Activated CD8-positive, alpha-beta memory T cell treated with anti-CD3 and anti-CD28 coated beads for 1 hour (primary cell): ENCODE results near the gene TRIO.

Experiments used
- DNase-seq, 2 donors: peaks; one replicate each; pipeline ENCODE4 v3.0.0-alpha.2; 2020; ENCODE audit warnings: low read depth in 1 of 2; ENCODE audit errors: extremely low read depth in 1 of 2

Gene TRIO

GRCh38 chr5:14260637-14261036 lies 117.5 kb downstream of the TRIO start:
- no peak for DNase-seq

GRCh38 chr5:14261235-14261634 lies 118.1 kb downstream of the TRIO start:
- no peak for DNase-seq

DNA sequence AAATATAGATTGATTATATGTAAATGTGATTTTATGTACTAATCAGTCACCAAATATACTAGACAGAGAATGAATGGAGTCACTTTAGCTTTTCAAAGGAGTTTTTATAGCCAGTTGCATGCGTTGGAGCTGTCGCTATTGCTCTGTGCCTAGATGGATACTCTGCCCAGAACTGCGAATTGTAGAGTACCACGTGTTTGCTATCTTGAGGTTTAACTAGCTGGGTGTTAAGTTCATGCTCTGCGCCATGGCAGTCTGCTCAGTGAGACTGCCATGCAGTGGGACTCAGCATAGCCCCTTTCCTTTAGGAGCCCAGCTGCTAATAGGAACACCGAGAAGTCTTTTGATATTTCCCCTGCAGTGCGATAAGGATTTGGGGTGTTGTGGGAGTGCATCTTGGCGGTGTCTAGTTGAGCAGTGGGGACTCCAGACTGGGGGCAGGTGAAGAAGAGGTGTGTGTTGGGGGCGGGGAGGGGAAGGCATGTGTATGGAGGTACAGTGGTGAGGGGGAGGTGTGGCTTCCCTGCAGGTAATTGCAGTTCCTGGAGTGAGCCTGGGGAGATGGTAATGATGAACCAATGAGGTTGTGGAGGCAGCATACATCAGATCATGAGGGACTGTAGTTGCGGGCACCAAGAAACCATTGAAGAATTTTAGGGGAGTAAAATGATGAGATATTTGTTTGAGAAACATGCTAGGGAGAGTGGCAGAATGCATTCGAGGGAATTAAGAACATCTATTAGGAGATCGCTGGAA lies 118.9 kb downstream of the TRIO start:
- no peak for DNase-seq

DNA sequence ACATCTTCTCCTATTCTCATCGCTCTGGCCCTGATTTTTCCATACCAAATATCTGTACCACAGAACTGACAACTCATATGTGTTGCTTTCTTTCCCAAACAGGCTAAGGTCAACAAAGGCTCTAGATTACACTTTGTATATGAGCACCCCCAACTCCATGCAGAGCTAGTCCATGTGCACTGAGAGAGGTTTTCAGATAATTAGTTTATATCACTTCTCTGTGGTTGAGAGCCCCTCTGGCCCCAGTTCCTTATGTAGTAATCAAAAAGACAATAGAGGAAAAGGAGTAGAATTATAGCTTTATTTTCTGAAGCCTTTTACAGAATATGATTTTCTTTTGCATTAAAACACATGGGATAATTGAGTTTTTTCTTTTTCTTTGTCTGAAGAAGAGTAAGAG lies 120.0 kb downstream of the TRIO start:
- no peak for DNase-seq

DNA sequence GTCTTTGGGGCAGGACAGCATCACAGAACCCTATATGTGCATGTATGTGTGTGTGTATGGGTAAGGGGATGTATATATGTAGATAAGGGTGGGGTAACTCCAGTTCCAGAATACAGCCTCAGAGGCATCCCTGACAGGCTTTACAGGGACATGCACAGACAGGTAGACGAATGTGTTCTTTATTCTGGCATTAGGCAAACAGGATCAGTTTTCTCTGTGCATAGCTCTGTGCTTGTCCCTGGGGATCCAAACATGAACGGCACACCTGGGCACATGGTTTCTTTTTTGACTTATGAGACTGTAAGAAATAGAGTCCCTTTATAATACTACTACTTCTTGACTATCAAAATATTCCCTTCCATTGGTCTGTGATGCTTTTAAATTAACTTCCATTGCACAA lies 120.6 kb downstream of the TRIO start:
- no peak for DNase-seq

DNA sequence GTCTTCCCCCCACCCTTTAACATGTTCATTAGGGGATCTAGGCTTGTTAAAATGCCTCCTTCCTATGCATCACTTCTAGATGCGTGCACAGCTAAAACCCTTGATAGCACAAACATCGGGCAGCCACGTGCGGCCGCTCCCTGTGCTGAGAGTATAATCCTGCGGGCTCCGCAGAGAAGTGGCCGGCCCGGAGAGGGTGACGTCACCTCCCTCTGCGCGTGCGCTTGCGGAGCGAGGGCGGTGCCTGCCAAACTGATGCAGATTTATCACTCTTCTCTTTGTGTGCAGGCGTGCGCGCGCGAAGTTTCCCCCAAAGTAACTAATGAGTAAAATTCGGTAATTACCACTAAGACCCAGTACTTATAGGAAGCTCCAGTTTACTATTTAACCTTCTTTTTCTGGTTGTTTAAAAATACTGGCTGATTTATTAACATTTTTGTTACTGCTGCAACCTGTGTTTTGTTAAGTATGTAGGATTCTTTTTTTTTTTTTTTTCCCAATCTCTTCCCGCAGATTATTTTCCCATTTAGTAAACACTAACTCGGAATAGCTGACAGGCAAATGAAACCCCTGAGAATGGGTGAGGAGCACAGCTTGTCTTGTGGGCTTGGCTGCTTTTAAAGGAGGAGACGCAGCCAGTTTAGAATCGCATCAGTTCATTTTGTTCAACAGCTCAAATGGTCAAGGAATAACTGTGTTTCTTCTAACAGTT lies 121.6 kb downstream of the TRIO start:
- peak; percentile 40 to 48 for DNase-seq

GRCh38 chr5:14265570-14265969 lies 122.4 kb downstream of the TRIO start:
- no peak for DNase-seq

DNA sequence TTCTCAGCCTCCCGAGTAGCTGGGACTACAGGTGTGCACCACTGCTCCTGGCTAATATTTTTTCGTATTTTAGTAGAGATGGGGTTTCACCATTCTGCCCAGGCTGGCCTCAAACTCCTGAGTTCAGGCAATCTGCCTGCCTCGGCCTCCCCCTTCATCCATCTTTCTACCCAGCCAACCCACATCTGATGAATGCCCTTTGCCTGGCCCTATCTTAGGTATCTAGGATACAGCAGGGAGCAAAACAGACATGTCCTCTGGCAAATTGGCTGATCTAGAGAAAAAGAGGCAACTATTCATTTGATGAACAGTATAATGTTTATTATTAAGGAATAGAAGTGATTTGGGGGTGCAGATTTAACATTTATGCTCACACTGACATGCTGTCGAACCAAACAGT lies 123.0 kb downstream of the TRIO start:
- DNase-seq, result no peak

- DNase-seq, result no peak
Measured at GRCh38 chr5:14266686-14267085, 123.5 kb downstream of the TRIO start.

DNA sequence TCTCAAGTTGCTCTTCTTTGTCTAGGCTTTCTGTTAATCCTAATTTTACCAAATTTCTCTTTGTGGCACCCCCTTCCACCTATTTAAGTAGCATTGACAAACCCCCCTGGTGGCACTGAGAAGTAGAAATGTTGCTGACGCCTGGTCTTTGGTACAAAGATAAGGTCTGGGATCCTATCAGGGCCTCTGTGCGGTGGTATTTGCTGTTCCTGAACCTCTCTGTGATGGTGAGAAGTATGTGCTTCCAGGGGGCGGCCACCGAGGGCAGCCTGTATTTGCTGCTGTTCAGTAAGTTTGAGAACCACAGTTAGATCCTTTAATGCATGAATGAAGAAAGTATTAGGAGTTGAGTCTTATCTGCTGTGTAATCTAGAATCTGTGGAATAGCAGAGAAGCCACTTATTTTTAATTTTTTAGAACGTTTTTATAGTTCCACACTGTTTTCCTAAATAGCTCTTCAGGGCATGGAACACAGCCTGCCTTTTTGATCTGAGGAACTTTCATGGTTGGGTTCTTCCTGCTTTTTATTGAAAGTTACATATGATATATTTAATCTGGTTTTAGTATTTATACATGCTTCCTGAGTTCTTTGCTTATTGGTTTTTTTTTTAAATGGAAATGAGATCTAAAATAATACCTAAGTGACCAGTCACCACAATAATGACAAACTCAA lies 124.2 kb downstream of the TRIO start:
- no peak for DNase-seq

GRCh38 chr5:14267991-14268708 lies 125.0 kb downstream of the TRIO start:
- DNase-seq, result no peak

- DNase-seq, result no peak
Measured at GRCh38 chr5:14268738-14269137, 125.6 kb downstream of the TRIO start.

- DNase-seq, result no peak
Measured at GRCh38 chr5:14269395-14269794, 126.3 kb downstream of the TRIO start.

GRCh38 chr5:14270209-14270702 lies 127.1 kb downstream of the TRIO start:
- DNase-seq, result no peak

DNA sequence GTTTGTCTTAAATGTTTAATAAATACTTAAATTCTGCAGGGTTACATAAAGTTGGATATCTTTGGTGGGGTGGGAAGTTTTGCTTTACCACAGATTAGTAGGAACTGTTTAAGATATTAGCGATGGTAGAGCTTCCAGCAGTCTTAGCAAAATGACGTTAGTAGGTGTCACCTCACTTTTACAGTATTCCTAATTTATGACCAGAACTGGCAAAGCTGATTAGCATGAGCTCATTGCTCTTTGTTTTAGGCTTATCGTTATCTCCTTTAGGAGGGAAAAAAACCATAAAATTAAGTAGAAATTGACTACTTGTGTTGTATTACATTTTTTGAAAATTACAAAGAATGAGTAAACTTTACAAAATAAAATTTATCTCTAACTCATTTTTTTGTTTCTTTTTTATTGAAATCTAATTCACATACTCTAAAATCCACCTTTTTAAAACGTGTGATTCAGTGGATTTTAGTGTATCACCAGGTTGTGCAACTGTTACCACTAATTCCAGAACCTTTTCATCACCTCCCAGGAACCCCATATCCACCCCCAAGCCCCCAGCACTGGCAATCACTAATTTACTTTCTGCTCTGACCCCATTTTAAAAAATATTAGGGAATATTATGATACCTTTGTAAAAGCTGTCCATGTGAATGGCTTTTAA lies 129.5 kb downstream of the TRIO start:
- no peak for DNase-seq

DNA sequence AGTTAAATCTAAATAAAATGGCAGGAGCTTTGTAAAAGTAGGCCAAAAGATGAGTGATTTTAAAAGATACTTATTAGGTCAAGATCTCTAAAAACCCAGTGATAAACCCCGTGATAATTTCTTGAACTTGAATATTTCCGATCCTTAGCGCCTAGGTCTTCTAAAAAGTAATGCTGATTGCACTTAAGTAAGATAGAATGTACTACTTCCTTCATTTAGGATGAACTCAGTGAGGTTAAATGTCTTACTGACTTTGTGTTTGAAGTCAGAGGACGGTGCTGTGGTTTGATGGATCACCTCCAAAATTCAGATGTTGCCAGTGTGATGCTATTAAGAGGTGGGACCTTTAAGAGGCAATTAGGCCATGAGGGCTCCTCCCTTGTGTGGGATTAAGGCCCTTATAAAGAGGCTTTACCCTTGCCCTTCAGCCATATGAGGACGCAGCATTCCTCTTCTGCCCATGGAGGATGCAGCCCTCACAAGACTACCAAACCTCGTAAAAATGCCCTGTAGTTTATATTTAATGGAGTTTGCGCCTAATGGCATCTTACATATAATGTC lies 130.1 kb downstream of the TRIO start:
- no peak for DNase-seq

GRCh38 chr5:14276380-14276779 lies 133.2 kb downstream of the TRIO start:
- DNase-seq, result no peak

GRCh38 chr5:14277385-14278320 lies 134.5 kb downstream of the TRIO start:
- no peak for DNase-seq

DNA sequence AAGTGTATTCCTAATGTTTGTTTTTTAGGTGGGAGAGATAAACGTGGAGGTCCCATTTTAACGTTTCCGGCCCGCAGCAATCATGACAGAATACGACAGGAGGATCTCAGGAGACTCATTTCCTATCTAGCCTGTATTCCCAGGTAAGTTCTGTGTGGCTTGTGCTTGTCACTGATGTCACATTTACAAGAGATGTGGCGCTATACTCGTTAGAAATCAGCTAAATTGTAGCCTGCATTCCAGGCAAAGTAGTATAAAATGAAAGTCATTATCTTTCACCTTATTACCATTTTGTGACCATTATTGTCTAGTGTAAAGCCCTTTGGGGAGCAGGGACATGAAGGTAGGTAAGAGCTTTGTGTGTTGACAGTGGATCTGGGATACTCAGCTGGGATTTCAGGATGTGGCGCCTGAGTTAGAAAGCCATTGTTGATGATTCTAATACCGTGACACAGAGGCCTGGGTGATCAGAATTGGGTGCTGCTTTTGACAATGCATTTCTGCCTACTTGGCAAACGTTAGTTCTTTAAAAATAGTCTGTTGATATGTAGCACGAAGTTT lies 137.2 kb downstream of the TRIO start:
- no peak for DNase-seq
